Kasumi-1 (cell line): ENCODE data around the gene KDM4D.
"Not testable (repeated sequence)": the region's sequence is repeated elsewhere in the genome, so short reads cannot be mapped to it uniquely, and the experiment has no call there.

Experiments
- DNase-seq, 2 experiments: peaks; one replicate each; lab custom pipeline; 2025; lab: John Stamatoyannopoulos, UW

Gene KDM4D

DNA sequence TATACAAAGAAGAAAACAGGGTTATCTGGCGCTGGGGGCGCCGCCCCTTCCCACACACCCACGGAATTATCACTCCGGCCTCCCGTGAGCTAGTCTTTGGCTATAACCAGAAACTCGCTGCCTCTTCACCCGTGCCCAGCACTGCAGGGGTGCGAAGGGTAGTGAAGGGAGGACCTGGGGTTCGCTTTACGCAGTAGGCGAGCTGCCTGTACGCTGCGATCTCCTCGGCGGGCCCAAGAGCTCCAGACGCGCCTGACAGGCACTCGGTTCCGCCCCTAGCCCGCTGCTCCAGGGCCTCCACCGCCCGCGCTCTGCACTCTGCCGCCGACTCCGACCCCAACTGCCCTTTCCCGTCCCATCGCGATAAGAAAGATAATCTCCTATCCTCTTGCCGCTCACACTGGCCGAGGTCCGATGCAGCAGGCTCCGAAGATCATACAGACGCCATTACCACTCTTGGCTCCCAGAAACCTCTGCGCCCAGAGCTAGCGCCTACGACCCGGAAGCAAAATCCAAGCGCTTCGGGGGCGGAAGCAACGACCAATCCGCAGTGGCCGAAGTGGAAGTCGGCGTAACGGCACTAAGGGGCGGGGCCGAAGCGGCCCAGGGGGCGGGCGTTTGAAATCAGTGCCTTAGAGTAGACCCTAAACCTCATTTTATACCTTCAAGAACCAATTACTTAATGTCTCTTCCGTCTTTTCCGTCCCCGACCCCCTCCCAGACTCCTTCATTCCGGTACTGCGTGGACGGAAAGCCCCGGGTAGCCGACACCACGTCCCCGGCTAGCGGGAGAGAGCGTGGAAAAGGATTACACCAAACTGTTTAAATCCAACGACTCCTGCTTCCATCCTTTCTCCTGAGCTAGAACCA, at the start of gene KDM4D, which contains the start of gene CWC15:
Gene KDM4D (plus strand): TSS at position 611 of the 870 bp plus-strand sequence. CDS start 23,664 bp downstream, outside the sequence.
Gene CWC15 (minus strand): TSS at position 458 of the 870 bp plus-strand sequence. CDS start 1,371 bp downstream, outside the sequence.
- DNase-seq, result peak; percentile 91 to 96

DNA sequence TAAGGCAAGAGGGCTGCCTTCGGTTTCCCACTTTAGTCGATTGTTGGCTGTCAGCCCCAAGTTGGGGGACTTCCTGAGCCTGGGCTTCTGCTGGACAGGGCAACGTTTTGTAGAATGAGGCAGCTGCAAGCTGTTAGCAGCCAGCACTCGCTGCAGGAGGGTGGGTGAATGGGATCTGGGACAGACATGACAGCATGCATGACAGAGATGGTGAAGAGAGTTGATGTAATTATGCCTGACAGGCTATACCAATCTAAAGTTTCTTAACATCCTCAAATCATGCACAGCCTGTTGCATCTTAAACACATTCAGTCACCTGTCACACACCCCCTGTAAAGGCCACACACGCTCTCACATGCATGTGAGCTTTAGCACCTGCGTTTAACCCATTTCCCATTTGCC, 49.3 kb upstream of the KDM4D start:
- DNase-seq, result no peak

DNA sequence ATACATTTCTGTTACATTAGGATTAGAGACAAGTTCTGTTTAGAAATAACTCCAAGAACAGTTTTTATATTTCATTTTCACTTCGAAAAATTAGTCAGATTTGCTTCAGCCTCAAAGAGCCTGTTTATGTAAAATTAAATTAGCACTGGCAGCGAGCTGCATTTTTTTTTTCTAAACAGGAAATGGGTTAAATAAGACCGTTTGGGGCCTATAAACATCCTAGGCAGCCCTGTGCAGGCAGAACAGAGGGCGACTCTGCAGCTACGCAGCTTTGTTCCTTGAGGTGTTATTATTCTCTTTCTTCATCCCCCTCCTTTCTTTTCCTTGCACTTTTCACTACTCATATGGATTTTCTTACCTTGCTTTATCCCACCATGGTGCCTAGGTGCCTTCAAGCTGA, 48.9 kb upstream of the KDM4D start:
- no peak for DNase-seq

DNA sequence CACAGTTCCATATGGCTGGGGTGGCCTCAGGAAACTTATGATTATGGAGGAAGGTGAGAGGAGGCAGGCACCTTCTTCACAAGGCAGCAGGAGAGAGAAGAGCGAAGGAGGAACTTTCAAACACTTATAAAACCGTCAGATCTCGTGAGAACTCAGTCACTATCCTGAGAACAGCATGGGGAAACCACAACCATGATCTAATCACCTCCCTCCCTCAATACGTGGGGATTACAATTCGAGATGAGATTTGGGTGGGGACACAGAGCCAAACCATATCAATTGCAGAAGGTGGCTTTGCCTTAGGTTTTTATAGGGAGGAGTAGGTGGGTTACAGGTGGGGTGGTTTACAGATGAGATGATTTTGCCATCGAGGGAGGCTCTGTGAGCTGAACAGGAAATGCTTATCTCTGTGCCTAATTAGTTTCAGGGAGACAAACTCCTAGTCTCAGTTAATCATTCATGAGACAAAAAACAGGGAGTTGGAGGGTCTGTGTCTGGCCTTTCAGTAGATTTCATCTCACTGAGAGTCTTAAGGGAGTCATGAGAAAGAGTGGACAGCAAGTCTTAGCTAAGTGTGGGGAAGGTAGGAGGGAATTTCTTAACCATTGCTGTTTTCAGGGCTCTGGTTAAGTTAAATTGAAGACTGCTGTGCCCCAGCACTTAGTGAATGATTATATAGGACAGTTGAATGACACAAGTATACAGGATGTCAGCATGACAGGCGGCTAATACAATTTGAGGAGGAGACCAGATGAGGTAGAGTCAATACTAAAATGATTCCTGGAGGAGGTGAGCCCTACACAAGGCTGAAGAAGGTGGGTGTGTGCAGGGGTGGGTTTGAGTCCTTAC, 47.9 kb upstream of the KDM4D start:
- no peak for DNase-seq

GRCh38 chr11:94926271-94926625, 47.3 kb upstream of the KDM4D start:
- no peak for DNase-seq

DNA sequence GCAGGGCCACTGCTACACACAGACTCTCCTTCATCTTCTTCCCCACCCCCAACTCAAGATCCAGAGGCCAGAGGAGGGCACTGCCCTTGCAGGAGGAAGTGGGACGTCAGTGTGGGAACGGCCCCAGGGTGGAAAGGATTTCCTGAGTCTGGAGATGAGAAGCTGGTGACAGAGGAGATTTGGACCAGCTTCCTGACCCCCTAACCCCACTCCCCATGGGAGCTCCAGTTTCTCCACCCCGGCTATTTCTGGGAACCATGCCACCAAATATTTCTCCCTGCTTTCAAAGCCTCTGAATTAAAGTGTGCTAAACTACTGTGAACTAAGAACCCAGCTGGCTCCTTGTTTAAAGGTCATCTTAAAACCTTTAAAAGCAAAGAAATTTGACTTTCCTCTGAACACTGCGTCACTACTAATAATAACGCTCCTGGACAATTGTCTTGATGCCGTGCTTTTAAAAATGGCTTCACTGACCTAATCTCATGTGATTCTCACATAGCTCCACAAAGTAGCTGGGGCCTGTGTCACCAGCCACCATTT, 46.7 kb upstream of the KDM4D start:
- peak; percentile 64 to 78 for DNase-seq

DNA sequence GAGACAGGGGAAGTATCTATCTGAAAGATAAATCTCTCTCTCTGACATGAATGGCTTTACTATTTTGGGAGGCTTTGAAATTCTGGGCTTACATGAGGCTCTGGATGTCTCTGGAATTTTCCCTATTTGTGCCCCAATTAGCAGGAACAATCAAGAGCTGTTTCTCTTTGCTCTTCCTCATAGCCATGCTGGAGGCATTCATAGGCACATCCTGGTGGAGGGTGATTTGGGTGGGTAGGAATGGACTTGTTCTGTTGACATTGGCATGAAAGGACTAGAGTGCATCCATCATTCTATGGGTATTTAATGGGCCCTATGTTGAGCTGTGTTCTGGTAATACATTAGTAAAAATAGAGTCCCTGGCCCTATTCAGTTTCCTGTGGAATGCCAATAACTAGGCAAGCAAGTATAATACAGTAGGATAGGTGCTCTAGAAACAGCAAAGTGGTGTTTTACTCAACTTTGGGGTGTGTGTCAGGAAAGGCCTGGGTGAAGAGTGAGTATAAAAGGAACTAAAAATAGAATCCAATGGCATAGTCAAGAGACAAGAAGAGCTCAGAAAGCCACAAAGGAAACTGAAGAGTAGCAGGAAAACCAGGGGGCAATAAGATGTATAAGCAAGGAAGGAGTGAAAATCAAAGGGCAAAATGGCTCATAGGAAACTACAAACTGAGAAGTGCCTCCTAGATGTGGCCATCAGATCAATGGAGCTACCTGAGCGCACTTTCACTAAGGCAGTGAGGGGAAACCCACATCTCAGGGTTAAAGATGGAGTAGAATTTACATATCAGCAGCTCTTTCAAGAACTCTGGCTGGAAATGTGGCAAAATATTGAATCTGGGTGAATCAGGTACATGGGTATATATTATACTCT, 45.2 kb upstream of the KDM4D start:
- DNase-seq, result peak; percentile 80 to 83

DNA sequence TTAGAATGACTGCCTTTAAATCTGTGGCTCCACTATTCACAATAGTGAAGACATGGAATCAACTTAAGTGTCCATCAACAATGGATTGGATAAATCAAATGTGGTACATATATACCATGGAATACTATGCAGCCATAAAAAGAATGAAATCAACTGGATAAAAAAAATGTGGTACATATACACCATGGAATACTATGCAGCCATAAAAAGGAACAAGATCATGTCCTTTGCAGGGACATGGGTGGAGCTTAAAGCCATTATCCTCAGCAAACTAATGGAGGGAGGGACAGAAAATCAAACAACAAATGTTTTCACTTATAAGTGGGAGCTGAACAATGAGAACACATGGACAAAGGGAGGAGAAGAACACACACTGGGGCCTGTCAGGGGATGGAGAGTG, 41.4 kb upstream of the KDM4D start:
- DNase-seq, result not testable (repeated sequence)

DNA sequence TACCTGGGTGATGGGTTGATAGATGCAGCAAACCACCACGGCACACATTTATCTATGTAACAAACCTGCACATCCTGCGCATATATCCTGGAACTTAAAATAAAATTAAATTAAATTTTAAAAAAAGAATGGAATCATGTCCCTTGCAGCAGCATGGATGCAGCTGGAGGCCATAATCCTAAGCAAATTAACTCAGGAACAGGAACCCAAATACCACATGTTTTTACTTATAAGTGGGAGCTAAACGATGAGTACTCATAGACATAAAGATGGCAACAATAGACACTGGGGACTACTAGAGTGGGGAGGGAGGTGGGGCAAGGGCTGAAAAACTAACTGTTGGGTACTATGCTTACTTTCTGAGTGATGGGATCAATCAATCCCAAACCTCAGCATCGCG, 41.0 kb upstream of the KDM4D start:
- no peak for DNase-seq

GRCh38 chr11:94933223-94934130, 40.0 kb upstream of the KDM4D start:
- no peak for DNase-seq

DNA sequence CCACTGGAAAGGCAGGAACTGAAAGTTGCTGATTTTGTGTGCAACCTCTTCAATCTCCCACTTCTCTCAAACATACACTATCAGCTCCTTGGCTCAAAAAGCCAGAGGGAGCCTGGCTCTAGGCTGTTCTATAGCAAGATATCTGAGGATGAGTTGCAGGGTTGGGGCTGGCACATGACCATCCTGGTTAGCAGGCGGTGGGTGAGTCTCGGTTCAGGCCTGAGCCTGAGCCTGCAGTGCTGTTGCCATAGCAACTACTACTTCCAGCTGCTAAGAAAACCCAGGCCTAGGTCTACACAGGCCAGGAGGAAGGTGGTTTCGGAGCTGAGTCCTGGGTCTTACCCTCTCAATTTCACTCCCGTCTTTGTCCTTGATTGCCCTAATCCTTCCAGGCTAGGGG, 39.1 kb upstream of the KDM4D start:
- no peak for DNase-seq

GRCh38 chr11:94934846-94935245, 38.7 kb upstream of the KDM4D start:
- DNase-seq, result no peak

GRCh38 chr11:94938095-94939055, 35.1 kb upstream of the KDM4D start:
- DNase-seq, result no peak

- no peak for DNase-seq
Observed at GRCh38 chr11:94939346-94939745, 34.2 kb upstream of the KDM4D start.

DNA sequence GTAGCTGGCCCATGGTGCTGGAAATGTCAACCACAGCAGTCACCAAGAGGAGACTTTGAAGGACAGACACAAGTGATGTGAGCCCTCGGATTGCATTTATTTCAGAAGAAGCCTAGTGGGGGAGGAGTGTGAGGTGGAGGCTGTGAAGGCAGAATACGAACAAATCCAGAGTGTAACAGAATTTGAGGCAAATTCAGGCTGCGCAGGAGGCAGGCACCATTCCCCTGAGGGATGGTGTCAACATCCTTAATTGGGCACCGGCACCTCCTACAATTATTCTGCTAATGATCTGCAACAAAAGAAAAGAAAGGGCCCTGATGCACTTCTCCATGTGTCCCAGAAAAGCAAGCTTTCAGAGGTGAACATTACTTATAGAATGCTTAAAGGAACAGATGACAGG, 32.4 kb upstream of the KDM4D start:
- DNase-seq, result no peak

DNA sequence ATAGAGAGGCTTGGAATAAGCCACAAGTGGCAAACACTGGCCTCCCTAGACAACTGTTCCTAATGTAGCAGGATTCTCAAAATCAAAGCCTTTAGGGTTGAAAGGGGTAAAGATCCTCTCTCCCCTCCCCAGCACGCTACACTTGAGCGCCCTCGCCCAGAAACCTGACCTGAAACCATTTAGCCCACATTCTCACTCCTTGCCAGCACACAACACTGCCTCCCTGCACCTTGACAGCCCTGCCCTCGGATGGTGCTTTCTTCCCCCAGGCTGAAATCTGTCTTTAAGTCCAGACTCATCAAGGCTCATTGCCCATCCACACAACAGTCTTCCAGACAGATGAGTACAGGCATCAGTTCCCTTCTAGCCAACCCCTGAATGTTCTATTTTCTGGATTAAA, 26.7 kb upstream of the KDM4D start:
- DNase-seq, result no peak

DNA sequence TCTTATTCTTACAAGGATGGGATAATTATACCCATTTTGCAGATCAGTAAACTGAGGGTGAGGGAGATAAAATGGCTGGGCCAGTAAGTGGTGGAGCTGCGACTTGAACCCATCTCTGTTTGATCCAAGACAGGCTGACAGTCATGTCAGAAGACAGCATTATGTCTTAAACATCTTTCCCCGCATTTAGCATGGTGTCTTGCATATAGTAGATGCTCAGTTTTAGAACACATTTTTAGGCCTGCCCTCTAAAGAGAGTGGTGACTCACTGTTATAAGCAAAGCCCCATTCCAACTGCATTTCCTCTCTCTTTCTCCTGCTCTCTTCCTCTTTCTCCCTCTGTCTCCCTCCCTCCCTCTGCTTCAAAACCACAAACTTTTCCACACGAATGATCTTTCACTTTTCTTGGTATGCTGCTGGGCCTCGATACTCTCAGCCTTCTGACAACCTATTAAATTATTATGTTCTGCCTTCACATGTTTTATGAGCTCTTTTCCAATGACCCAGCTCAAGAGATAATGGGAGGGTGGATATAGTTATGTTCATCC, 25.4 kb upstream of the KDM4D start:
- peak; percentile 64 to 84 for DNase-seq

GRCh38 chr11:94954753-94955152, 18.8 kb upstream of the KDM4D start:
- no peak for DNase-seq

- no peak for DNase-seq
Observed at GRCh38 chr11:94956963-94957362, 16.5 kb upstream of the KDM4D start.
